Hematopoietic multipotent progenitor cell treated with erythropoietin and hydrocortisone succinate and interleukin-3 and kit ligand, for 6 days (in vitro differentiated cells): ENCODE results near the gene ENAH.
"Not testable (repeated sequence)": the region's sequence is repeated elsewhere in the genome, so short reads cannot be mapped to it uniquely, and the experiment has no call there.

Experiments
- DNase-seq: peaks from one replicate; pipeline ENCODE4 v3.0.0-alpha.2; 2015

Gene ENAH

GRCh38 chr1:225522588-225523262 lies 130.2 kb downstream of the ENAH start:
- DNase-seq = no peak

- DNase-seq = no peak
Measured at GRCh38 chr1:225520587-225521227, 132.2 kb downstream of the ENAH start.

GRCh38 chr1:225519166-225519863 lies 133.6 kb downstream of the ENAH start:
- no peak for DNase-seq

- DNase-seq = no peak
Measured at GRCh38 chr1:225517697-225518096, 135.2 kb downstream of the ENAH start.

- no peak for DNase-seq
Measured at GRCh38 chr1:225517221-225517620, 135.7 kb downstream of the ENAH start.

GRCh38 chr1:225514671-225515081 lies 138.2 kb downstream of the ENAH start:
- DNase-seq = no peak

- DNase-seq = not testable (repeated sequence)
Measured at GRCh38 chr1:225513576-225513975, 139.3 kb downstream of the ENAH start.

GRCh38 chr1:225511828-225512381 lies 141.0 kb downstream of the ENAH start:
- no peak for DNase-seq

GRCh38 chr1:225510740-225511139 lies 142.2 kb downstream of the ENAH start:
- DNase-seq = not testable (repeated sequence)

GRCh38 chr1:225509770-225510169 lies 143.2 kb downstream of the ENAH start:
- DNase-seq = no peak

GRCh38 chr1:225509376-225509707 lies 143.6 kb downstream of the ENAH start:
- no peak for DNase-seq

- no peak for DNase-seq
Measured at GRCh38 chr1:225508538-225509375, 144.2 kb downstream of the ENAH start.

GRCh38 chr1:225506727-225507126 lies 146.2 kb downstream of the ENAH start:
- no peak for DNase-seq

- no peak for DNase-seq
Measured at GRCh38 chr1:225504776-225505175, 148.1 kb downstream of the ENAH start.

- DNase-seq = no peak
Measured at GRCh38 chr1:225500624-225501192, 152.2 kb downstream of the ENAH start.

- DNase-seq = no peak
Measured at GRCh38 chr1:225498549-225499136, 154.3 kb downstream of the ENAH start.

GRCh38 chr1:225494789-225495359 lies 158.0 kb downstream of the ENAH start:
- no peak for DNase-seq

- DNase-seq = no peak
Measured at GRCh38 chr1:225493591-225494246, 159.2 kb downstream of the ENAH start.

GRCh38 chr1:225488676-225489075 lies 164.2 kb downstream of the ENAH start:
- no peak for DNase-seq

- no peak for DNase-seq
Measured at GRCh38 chr1:225486856-225487255, 166.1 kb downstream of the ENAH start.

GRCh38 chr1:225485991-225486530 lies 166.9 kb downstream of the ENAH start:
- no peak for DNase-seq
